HK-2 (cell line): Measurements from ENCODE around the gene RWDD4.
A peak's percentile ranks its signal among the peaks of the same experiment; 100 is the strongest.

ENCODE experiments used
- DNase-seq: peaks from one replicate; pipeline ENCODE4 v3.0.0-alpha.2; 2018; ENCODE audit not compliant: unreplicated experiment

RWDD4 gene

DNA sequence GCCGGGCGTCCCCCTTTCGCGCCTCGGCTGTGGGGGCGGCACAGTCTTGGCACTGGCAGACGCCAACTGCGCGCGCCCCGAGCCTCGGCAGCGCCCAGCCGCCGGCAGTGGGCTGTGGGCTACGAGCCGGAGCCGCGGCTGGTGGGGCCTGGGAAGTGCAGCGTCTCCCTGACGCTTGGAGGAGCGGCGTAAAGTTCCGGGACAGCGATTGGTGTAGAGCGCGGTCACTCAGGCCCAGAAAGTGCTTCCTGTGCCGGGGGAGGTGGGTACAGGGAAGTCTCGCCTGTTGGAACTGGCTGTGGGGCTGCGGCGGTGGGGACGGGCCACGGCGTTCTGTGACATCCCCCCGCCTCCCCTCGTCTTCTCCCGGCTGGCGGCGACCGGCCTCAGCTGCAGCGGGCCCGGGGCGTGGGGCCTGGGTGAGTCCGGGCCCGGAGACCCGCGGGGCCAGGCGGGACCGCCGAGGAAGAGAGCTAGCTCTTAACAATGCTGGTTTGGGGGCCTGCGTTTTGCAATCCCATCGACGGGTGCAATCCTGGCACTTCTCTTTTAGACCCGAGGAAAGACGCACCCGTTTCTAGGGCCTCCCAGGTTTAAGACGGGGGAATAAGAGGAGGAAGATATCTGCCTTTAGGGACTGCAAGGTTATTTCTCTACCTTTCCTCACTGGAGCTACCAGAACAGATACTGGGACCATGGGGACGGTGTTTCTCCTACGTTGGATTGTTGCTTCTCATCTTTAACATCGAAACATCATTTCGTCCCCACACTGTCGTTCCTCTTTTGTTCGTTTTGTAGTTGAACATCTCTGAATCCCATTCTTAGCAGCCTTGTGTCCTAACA, at the start of gene RWDD4, which contains the start of gene TRAPPC11:
Gene RWDD4, minus strand, starts transcription at position 157 of the 843 bp plus-strand sequence. CDS start 233 bp downstream, outside the sequence.
Gene TRAPPC11, plus strand, starts transcription at position 265 of the 843 bp plus-strand sequence. CDS start 4,575 bp downstream, outside the sequence.
- DNase-seq, result peak; percentile 98

DNA sequence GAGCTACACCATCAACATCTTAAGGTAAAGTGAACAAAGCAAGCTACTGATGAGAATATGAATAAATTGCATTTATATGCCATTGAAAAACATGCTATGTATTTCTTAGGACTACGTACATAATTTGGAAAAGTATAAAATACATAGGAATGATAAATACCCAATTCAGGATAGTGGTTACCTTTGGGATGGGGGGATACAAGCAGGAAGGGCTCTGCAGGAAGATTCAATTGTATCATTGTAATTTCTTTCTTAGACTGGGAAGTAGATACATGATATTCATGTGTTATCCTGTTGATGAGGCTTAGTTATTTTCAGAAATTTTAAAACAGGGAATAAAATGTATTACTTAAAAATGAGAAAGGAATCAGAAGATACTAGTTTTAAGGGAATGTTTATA, 43.5 kb upstream of the RWDD4 start:
- DNase-seq, result no peak

DNA sequence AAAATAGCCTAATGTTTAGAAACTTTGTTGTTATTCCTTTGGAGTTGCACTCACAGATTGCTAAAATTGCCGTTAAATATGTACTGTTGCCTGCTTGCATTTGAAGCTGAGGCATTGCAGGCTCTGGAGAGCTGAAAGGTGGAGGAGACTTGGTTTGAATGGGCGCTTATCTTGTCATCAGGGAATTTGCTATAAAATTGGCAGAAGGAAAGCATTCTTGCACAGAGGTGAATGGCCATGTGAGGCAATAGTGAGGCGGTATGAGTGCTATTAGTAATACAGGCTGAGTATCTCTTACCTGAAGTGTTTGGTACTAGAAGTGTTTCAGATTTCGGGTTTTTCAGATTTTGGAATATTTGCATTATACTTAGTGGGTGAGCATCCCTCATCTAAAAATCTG, 41.4 kb upstream of the RWDD4 start:
- DNase-seq, result no peak

DNA sequence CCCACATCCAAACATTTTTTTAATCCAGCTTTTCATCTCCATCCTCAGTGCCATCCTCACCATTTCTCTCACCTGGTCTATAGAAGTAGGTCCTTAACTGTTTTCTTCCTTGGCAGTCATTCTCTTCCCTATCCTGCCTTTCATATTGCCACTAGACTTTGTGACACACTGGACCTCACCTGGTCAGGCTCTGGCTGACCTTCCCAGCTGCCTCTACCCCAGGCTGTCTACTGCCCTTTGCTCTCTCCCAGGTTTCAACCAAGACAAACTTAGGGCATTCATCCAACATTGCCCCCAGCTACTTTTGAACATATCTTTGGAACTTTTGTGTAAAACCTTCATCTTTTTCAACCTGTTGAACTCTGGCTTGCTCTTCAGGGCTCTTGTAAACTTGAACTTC, 39.9 kb upstream of the RWDD4 start:
- no peak for DNase-seq

GRCh38 chr4:183691897-183692296, 32.9 kb upstream of the RWDD4 start:
- DNase-seq, result no peak

- no peak for DNase-seq
Measured at GRCh38 chr4:183691006-183691405, 32.0 kb upstream of the RWDD4 start.

DNA sequence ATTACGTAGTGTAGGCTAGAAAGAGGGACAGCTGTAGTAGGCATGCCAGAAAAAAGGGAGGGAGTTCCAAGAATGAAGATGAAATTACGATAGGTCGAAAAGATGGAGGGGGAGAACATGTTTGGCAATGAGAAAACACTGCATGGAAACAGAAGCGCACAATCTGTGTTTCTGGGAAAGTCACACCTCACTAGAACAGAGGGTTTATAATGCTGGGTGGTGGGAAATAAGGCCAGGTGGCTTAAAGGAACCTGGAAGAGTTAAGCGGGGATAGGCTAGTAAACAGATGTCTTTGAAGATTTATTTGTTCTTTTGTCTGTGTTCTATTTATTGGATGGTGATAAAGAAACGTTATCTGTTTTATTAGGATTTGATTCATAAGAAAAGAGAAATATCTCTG, 29.2 kb upstream of the RWDD4 start:
- no peak for DNase-seq

DNA sequence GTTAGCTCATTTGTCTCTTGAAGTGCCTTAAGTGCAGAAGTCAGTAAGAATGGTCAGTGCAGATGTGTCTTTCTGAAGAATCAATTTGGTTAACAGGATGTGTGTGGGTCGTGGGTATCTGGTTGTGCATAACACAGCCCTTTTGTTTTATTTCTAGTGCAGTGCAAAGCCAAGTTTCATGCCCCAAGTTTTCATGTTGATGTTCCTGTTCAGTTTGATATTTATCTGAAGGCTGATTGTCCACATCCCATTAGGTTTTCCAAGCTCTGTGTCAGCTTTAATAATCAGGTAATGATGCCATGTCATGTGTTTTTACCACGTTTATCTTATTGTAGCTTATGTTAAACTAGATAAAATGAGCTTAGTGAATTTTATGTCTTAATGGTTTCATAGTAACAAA, 27.5 kb upstream of the RWDD4 start:
- DNase-seq, result no peak

DNA sequence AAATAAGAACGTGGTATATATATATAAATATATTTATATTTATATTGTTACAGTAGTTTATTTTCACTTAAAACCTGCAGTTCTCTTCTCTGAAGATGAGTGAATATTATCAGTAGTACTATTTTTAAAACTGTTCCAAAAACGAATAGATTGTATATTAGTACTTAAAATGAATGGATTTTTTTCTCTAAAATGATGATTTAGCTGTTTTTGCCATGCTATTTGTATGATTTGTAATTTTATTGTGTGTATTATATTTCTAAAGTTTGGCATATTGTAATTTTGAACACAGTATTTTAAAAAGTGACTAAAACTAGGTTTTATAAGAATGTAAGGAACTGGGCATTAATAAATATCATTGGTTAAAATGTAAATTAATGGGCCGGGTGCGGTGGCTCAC, 22.1 kb upstream of the RWDD4 start:
- DNase-seq, result no peak

- no peak for DNase-seq
Measured at GRCh38 chr4:183675625-183676024, 16.6 kb upstream of the RWDD4 start.

GRCh38 chr4:183674153-183674552, 15.2 kb upstream of the RWDD4 start:
- DNase-seq, result no peak

GRCh38 chr4:183670960-183671555, 12.1 kb upstream of the RWDD4 start:
- no peak for DNase-seq

GRCh38 chr4:183670251-183670650, 11.3 kb upstream of the RWDD4 start:
- no peak for DNase-seq

GRCh38 chr4:183666088-183666487, 7.1 kb upstream of the RWDD4 start:
- no peak for DNase-seq

- no peak for DNase-seq
Measured at GRCh38 chr4:183659872-183660242, 872 bp upstream of the RWDD4 start.

- peak; percentile 48 for DNase-seq
Measured at GRCh38 chr4:183658362-183659028, 490 bp downstream of the RWDD4 start.

GRCh38 chr4:183657564-183657963, 1.4 kb downstream of the RWDD4 start:
- DNase-seq, result no peak

GRCh38 chr4:183645326-183645725, 13.7 kb downstream of the RWDD4 start:
- DNase-seq, result no peak

GRCh38 chr4:183639291-183639690, 19.7 kb downstream of the RWDD4 start:
- DNase-seq, result no peak

DNA sequence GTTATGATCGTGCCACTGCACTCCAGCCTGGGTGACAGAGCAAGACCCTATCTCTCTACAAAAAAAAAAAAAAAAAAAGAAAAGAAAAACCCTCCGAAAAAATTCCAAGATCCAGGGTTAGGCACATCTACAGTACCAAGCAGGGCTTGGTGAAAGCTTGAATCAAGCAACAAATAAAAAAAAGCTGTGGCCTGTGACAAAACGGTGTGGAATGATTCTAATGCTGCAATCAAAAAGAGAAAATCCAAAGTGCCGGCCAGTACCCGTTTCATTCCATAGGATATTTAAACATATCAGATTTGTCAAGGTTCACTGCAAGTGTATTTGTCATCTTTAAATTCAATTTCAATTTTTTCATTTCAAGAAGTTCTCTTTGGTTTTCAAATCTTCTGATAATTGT, 20.5 kb downstream of the RWDD4 start:
- no peak for DNase-seq

GRCh38 chr4:183637461-183637860, 21.5 kb downstream of the RWDD4 start:
- DNase-seq, result no peak

- no peak for DNase-seq
Measured at GRCh38 chr4:183636923-183637322, 22.1 kb downstream of the RWDD4 start.

DNA sequence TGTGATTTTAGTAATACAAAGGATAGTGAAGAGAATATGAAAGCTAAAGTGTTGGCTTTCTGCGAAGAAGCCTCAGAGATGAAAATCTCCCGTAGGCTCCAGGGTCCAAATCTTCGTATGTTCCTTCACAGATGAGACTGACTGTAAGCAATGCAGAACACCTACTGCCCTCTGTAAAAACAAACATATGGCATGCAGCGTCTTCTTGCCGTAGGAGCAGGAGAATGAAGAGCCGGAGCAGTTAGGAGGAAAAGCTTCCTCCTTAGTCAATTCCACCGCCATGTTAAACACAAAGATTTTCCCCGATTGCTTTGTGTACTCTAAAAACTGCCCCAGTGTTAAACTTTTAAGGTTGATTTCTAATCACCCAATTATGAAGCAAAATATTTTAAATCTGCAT, 22.5 kb downstream of the RWDD4 start:
- no peak for DNase-seq
